ENCODE results near the gene TMEM240. TPM values are rescaled to one million over a fixed set of nuclear protein-coding genes. Genes with fewer than 3 reads are reported as not detected.

The TMEM240 gene
- total RNA-seq, 2 experiments from 2014 or later: 0.76 to 2.1 TPM

- intact Hi-C loops (cut with micrococcal nuclease; ENCODE audit: unreplicated experiment): no loop called here
- H3K4me1 ChIP-seq (ENCODE audit: insufficient read depth, low read length, poor library complexity, severe bottlenecking): no peaks in the 10 kb centered on the region
- no peaks in the 10 kb centered on the region for H4K20me1 ChIP-seq (ENCODE audit: insufficient read depth, low read length)
- no peak for TF ChIP-seq CTCF (conservative IDR thresholded peaks at IDR 0.05; ENCODE audit: low read length)
- TF ChIP-seq EZH2phosphoT487 (IDR thresholded peaks at IDR 0.05; ENCODE audit: borderline replicate concordance, low read depth, low read length): no peak
- no peaks in the 10 kb centered on the region for H3K79me2 ChIP-seq (ENCODE audit: insufficient read depth, low read depth, low read length)
- peaks cover 32% of the 10 kb centered on the region for H3K36me3 ChIP-seq (ENCODE audit: insufficient read depth, low read length)
- no TSS peak for BruUV-seq (replicated peaks)
- no peak overlapping the region for H3K4me2 ChIP-seq (ENCODE audit: low read length)
- no peak overlapping the region for H3K27ac ChIP-seq (ENCODE audit: low read depth, low read length, poor library complexity, severe bottlenecking)
- no peaks in the 10 kb centered on the region for H3K9me3 ChIP-seq (ENCODE audit: low read length)
- H3K4me3 ChIP-seq (ENCODE audit: low read depth, low read length, poor library complexity, severe bottlenecking): no peak overlapping the region
- no peak overlapping the region for H2AFZ ChIP-seq (ENCODE audit: low read length)
- no peak for DNase-seq (ENCODE audit: low spot score)
- no peaks in the 10 kb centered on the region for H3K9me2 ChIP-seq (ENCODE audit: insufficient read depth, low read length)
- POLR2A ChIA-PET: no interaction called here
- CTCF ChIA-PET (ENCODE audit: unreplicated experiment): interaction anchor here (0.6 kb wide), 1 partner anchor 47 kb away, joined by 12 read pairs; no protein-coding TSS in a partner anchor
Observed at GRCh38 chr1:1539310-1540089, 924 bp downstream of the TMEM240 start.

- POLR2A ChIA-PET: no interaction called here
Observed at GRCh38 chr1:1538989-1539309, 1.5 kb downstream of the TMEM240 start.

More at GRCh38 chr1:1538989-1539309, 1.5 kb downstream of the TMEM240 start:
- Histone ChIP-seq H3K79me2 (ENCODE audit: insufficient read depth, low read depth, low read length) (no peaks in the 10 kb centered on the region), H2AFZ (ENCODE audit: low read length) (no peak overlapping the region), H3K36me3 (ENCODE audit: insufficient read depth, low read length) (peaks cover 33% of the 10 kb centered on the region), H3K4me1 (ENCODE audit: insufficient read depth, low read length, poor library complexity, severe bottlenecking) (no peaks in the 10 kb centered on the region), H3K4me3 (ENCODE audit: low read depth, low read length, poor library complexity, severe bottlenecking) (no peak overlapping the region), H3K9me2 (ENCODE audit: insufficient read depth, low read length) (no peaks in the 10 kb centered on the region), H3K27ac (ENCODE audit: low read depth, low read length, poor library complexity, severe bottlenecking) (no peak overlapping the region), H3K4me2 (ENCODE audit: low read length) (no peak overlapping the region), H4K20me1 (ENCODE audit: insufficient read depth, low read length) (no peaks in the 10 kb centered on the region), H3K9me3 (ENCODE audit: low read length) (no peaks in the 10 kb centered on the region)
- BruUV-seq (replicated peaks): no TSS peak
- intact Hi-C loops (cut with micrococcal nuclease; ENCODE audit: unreplicated experiment): no loop called here
- TF ChIP-seq EZH2phosphoT487 (IDR thresholded peaks at IDR 0.05; ENCODE audit: borderline replicate concordance, low read depth, low read length) (no peak), CTCF (conservative IDR thresholded peaks at IDR 0.05; ENCODE audit: low read length) (no peak)
- DNase-seq (ENCODE audit: low spot score): no peak
- CTCF ChIA-PET (ENCODE audit: unreplicated experiment): interaction anchor here (0.6 kb wide), 1 partner anchor 47 kb away, joined by 12 read pairs; no protein-coding TSS in a partner anchor
